NCI-H510A (cell line): Measurements from ENCODE around the gene TMEM169.
A peak's percentile ranks its signal among the peaks of the same experiment; 100 is the strongest.
"Not testable (repeated sequence)": the region's sequence is repeated elsewhere in the genome, so short reads cannot be mapped to it uniquely, and the experiment has no call there.

Experiments used
- DNase-seq: peaks from one replicate; lab custom pipeline; 2025; lab: John Stamatoyannopoulos, UW

Gene TMEM169

GRCh38 chr2:216131175-216131926, 49.6 kb downstream of the TMEM169 start:
- no peak for DNase-seq

DNA sequence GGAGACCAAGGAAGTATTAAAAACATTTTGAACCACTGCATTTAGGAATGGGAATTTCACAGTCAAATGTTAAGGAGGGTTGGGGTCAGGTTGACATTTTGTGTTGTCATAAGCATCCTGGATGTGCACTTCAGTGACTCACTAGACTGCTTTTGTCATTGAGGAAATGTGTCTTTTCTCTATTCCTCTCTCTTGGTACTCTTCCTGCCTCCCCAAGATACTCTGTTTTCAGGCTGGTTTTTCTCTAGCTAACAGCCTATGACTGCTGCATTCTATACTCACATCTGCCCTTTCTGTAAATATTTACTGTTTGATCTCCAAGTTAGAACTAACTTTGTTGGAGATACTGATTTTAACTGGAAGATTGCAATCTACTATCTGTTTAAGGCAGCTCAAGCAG, 50.9 kb downstream of the TMEM169 start:
- no peak for DNase-seq

DNA sequence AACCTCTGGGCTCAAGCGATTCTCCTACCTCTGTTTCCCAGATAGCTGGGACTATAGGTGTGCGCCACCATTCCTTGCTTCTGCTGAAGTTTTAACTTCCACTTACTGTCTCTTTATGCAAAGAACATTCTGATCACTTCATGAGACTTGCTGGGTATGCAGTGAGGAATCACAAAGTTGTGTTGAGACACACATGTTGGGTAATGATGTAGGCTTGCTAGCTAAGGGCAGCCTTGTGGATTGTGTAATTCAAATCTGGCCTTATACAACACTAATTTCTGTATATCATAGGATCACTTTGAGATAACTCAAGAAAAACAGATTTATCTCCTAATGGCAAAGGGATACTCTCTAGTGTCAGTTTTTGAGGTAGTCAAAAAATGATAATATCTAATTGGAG, 51.7 kb downstream of the TMEM169 start:
- DNase-seq = no peak

GRCh38 chr2:216134958-216135541, 53.3 kb downstream of the TMEM169 start:
- DNase-seq = no peak

DNA sequence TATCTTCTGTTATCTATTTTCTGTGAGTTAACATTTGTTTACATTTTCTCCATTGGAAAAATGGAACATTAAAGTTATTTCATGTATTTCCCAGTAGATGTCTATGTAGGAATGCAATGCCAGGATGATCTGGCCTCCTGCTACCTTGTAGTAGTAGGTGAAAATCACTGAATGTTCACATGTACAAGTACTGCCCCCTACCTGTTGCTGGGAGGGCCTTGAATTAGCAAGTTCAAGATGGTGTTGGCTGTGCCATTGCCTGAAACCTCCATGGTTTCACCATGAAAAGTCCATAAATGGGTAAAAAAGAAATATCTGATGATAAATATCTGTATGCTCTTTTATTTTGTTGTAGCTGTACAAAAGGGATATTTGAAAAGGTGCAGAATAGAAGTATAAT, 58.2 kb downstream of the TMEM169 start:
- peak; percentile 11 for DNase-seq

- DNase-seq = not testable (repeated sequence)
Observed at GRCh38 chr2:216141516-216141915, 59.8 kb downstream of the TMEM169 start.

DNA sequence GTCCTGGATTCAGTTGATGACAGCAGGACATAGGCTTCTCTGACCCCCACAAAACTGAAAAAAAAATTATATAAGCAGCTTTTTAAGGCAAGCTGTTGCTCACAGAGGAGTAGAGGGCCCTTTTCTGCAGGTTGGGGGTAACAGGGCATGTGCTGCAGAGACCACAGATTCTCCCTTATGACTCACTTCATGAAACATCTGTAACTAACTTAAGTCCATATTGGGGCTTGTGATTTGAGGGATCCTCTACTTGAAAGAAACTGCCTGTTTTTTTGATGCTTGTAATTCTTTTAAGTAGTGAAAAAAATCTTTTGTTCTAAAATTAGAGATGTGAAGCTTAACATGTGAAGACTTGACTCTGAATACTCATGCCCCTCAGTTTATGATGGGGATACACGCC, 60.8 kb downstream of the TMEM169 start:
- no peak for DNase-seq

- no peak for DNase-seq
Observed at GRCh38 chr2:216144372-216144771, 62.7 kb downstream of the TMEM169 start.

GRCh38 chr2:216144857-216145256, 63.1 kb downstream of the TMEM169 start:
- no peak for DNase-seq

DNA sequence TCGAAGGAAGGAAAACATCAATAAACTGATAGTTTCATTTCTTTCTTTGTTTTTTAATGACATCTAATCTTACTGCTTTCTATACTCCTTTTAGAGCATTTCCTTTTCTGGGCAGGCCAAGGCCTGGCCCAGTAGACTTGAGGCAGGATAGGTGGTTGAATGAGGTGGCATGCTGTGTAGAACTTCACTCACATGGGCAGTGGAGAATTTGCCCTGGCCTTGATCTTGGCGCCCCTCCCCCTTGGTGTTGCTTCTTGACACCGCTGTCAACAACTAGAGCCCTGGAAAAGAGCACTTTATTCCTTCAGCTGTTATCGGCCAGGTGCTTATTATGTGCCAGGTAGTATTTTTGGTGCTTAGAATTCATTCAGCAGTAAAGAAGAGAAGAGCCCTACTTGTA, 64.9 kb downstream of the TMEM169 start:
- DNase-seq = no peak

DNA sequence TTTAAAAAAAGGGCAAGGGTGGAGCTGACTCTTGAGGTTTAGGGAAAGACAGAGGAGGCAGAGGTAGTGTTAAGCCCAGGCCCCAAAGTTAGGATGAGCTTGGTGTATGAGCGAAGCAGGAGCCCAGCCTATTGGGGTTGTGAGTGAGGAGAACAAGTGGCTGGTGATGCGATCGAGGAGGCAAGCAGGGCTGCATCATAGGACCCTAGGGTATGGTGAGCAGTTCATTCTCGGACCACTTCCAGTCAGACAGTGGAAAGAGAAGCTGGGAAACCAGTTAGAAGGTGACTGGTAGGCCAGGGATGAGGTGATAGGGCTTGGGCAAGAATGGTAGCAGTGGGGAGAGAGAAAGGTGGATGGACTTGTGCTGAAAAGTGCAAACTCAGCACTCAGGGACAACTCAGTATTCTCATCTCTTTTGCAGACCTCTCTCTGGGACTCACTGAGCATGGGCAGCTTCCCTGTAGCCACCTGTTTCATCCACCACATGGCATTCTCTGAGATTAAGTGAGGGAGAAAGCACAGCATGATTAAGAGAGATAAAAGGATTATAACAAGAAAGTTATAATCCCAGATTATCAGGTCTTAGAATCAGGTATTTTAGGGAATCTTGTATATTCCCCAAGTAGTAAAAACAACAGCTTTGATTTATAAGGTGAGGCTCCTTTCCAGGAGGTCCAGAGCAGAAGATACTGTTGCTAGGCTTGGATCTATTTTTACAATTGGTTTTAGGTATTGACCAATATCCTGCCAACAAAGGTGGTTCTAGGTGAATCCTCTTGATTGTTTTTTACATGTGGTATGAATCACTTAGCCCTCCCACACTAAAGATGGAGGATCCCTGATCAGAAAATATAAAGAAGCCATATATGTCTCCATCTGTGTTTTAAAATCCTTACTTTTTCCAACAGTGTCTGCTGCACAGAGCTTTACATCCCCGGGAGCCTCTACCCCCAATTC, 65.7 kb downstream of the TMEM169 start:
- DNase-seq = no peak

DNA sequence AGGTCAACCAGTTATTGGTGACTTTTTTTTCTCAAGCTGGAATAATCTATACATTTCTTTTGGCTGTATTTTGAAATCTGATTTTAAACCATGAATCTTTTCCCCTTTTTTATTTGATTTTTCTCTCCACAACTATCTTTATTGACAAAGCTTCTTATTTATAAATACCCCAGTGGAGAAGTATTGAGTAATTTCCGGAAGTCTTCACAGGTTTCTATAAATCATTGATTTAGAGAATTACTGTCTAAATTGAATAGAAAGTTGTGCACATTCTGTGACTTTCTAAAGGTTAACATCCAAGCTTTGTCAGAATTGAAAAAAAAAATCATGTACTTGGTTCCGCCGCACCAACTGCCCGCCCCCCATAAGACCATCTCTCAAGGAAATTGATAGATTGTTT, 67.3 kb downstream of the TMEM169 start:
- no peak for DNase-seq

- no peak for DNase-seq
Observed at GRCh38 chr2:216149741-216150140, 68.0 kb downstream of the TMEM169 start.

GRCh38 chr2:216151313-216152025, 69.8 kb downstream of the TMEM169 start:
- no peak for DNase-seq
